ENCODE results near the gene ATE1. TPM values are rescaled to one million over a fixed set of nuclear protein-coding genes. Genes with fewer than 3 reads are reported as not detected.

Gene ATE1
- total and polyA plus RNA-seq, 2 donors (not counting 3 experiments of a cell fraction or from before 2014, with no cell fraction given), result 8.7 to 27.1 TPM

DNA sequence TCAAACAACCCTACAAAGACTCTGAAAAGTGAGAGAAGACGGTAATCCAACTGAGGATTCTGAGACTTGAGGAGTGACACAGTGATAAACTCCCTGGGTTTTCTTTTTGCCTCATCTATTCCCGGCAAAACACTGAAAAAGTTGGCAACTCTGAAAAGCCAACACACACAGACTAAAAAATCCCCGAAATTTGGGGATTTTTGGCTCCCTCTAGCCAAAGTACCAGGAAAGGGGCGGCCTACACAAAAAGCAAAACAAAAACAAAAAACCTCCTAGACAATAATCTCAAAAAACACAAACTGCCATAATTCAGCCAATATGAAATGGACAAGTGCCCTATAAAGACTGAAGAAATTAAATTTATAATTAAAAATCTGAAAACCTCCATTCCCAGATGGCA, 161.4 kb downstream of the ATE1 start:
- H3K36me3 ChIP-seq (ENCODE audit: control insufficient read depth in 2 of 2, extremely low read depth in 1 of 2, insufficient read depth in 2 of 2, low read length in 2 of 2), result no peaks in the 10 kb centered on the region
- H3K9ac ChIP-seq (replicated peaks; ENCODE audit: extremely low read depth, insufficient read depth, low read length), result no peak overlapping the region
- H3K27ac ChIP-seq (ENCODE audit: insufficient read depth, low read depth, low read length), result no peak overlapping the region
- dilution Hi-C loops (cut with MboI; ENCODE audit: extremely low pct_ligation_motif_present, low sequenced_read_pairs) (no loop called here), intact Hi-C loops (cut with micrococcal nuclease) (no loop called here)
- H2AFZ ChIP-seq (ENCODE audit: low read depth, low read length), result no peak overlapping the region
- H3K4me3 ChIP-seq (replicated peaks in 1 of 3; ENCODE audit: insufficient read depth in 1 of 3, low read depth in 1 of 3, low read length in 3 of 3), result no peak overlapping the region
- no peaks in the 10 kb centered on the region for H3K27me3 ChIP-seq (ENCODE audit: control insufficient read depth in 2 of 2, insufficient read depth in 2 of 2, low read length in 2 of 2)
- no peak for TF ChIP-seq MYC (IDR thresholded peaks at IDR 0.05; ENCODE audit: low read depth, low read length)
- TF ChIP-seq GATA2 (IDR thresholded peaks at IDR 0.05; ENCODE audit: insufficient read depth, insufficient read length, low read depth, low read length), result no peak
- no peak for TF ChIP-seq POLR2AphosphoS5 (IDR thresholded peaks at IDR 0.05; ENCODE audit: insufficient read depth, low read depth, low read length)
- no peak for TF ChIP-seq POLR2A (IDR thresholded peaks at IDR 0.05; ENCODE audit: low read depth, low read length)
- TF ChIP-seq, protein P1, sequence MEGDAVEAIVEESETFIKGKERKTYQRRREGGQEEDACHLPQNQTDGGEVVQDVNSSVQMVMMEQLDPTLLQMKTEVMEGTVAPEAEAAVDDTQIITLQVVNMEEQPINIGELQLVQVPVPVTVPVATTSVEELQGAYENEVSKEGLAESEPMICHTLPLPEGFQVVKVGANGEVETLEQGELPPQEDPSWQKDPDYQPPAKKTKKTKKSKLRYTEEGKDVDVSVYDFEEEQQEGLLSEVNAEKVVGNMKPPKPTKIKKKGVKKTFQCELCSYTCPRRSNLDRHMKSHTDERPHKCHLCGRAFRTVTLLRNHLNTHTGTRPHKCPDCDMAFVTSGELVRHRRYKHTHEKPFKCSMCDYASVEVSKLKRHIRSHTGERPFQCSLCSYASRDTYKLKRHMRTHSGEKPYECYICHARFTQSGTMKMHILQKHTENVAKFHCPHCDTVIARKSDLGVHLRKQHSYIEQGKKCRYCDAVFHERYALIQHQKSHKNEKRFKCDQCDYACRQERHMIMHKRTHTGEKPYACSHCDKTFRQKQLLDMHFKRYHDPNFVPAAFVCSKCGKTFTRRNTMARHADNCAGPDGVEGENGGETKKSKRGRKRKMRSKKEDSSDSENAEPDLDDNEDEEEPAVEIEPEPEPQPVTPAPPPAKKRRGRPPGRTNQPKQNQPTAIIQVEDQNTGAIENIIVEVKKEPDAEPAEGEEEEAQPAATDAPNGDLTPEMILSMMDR (IDR thresholded peaks at IDR 0.05; ENCODE audit: extremely low read depth in 1 of 2, insufficient read depth in 1 of 2, low read depth in 1 of 2, low read length in 2 of 2), result no peak
- no peak for TF ChIP-seq JUN (IDR thresholded peaks at IDR 0.05; ENCODE audit: borderline replicate concordance, insufficient read depth, insufficient read length, low read depth)
- TF ChIP-seq, protein P2, sequence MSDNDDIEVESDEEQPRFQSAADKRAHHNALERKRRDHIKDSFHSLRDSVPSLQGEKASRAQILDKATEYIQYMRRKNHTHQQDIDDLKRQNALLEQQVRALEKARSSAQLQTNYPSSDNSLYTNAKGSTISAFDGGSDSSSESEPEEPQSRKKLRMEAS (IDR thresholded peaks at IDR 0.05; ENCODE audit: insufficient read depth, insufficient read length), result no peak
- TF ChIP-seq FOS (IDR thresholded peaks at IDR 0.05; ENCODE audit: borderline replicate concordance, insufficient read depth, low read length), result no peak
- TF ChIP-seq EZH2 (IDR thresholded peaks at IDR 0.05; ENCODE audit: borderline replicate concordance, low read depth, low read length, severe bottlenecking), result no peak
- ChIA-PET POLR2A (no interaction called here), CTCF (no interaction called here)
- H4K20me1 ChIP-seq (replicated peaks; ENCODE audit: control insufficient read depth, extremely low read depth, insufficient read depth, low read length), result no peaks in the 10 kb centered on the region
- no peaks in the 10 kb centered on the region for H3K9me1 ChIP-seq (replicated peaks; ENCODE audit: control insufficient read depth, extremely low read depth, insufficient read depth, low read length)
- no TSS peak for BruUV-seq (replicated peaks)
- no peaks in the 10 kb centered on the region for H3K4me1 ChIP-seq (ENCODE audit: control insufficient read depth, extremely low read depth, insufficient read depth, low read length)
- FAIRE-seq (no peak), DNase-seq (ENCODE audit: low read depth, low spot score) (no peak)
- H3K4me2 ChIP-seq (ENCODE audit: insufficient read depth, low read length), result no peak overlapping the region
- no peaks in the 10 kb centered on the region for H3K79me2 ChIP-seq (ENCODE audit: control insufficient read depth, insufficient read depth, low read length)
- no peaks in the 10 kb centered on the region for H3K9me3 ChIP-seq (replicated peaks; ENCODE audit: control insufficient read depth, insufficient read depth, low read length)
